HepG2 (cell line): ENCODE measurements around the gene MAP3K3. TPM values are rescaled to one million over a fixed set of nuclear protein-coding genes. Genes with fewer than 3 reads are reported as not detected.

Source experiments
- EZH2 ChIP-seq: conservative IDR thresholded peaks from 2 replicates; pipeline ENCODE4 v1.6.1; 2012; ENCODE audit warnings: mild to moderate bottlenecking, low read depth, low read length, moderate library complexity
- IRF2 ChIP-seq: IDR thresholded peaks from 2 replicates; pipeline ENCODE4 v1.6.1; 2018; ENCODE audit warnings: missing genetic modification reagents, missing compliant biosample characterization
- MAF1 ChIP-seq: sonication (generic); formaldehyde crosslinking; IDR thresholded peaks from 2 replicates; pipeline ENCODE4 v1.5.0; 2020; ENCODE audit warnings: missing genetic modification reagents, borderline replicate concordance
- PHB2 ChIP-seq: fragments of 450-650 bp; IDR thresholded peaks from 2 replicates; pipeline ENCODE4 v1.6.1; 2018; ENCODE audit not compliant: partially characterized antibody
- RBM39 ChIP-seq: fragments of 200-400 bp; formaldehyde crosslinking; IDR thresholded peaks from one replicate; pipeline ENCODE4 v1.6.1; 2018; ENCODE audit warnings: antibody characterized with exemption, mild to moderate bottlenecking, low read depth, low read length; ENCODE audit not compliant: poor library complexity, severe bottlenecking
- RFXAP ChIP-seq: sonication (generic); formaldehyde crosslinking; IDR thresholded peaks from 2 replicates; pipeline ENCODE4 v1.4.0; 2020; ENCODE audit warnings: missing genetic modification reagents, borderline replicate concordance
- ZNF777 ChIP-seq: sonication (generic); formaldehyde crosslinking; IDR thresholded peaks from 2 replicates; pipeline ENCODE4 v1.4.0; 2020; ENCODE audit warnings: missing genetic modification reagents
- polyA plus RNA-seq, 8 experiments: library from polyadenylated mRNA; depleted of rRNA in 3 of 8; stranded (reverse) in 7 of 8; unstranded in 1 of 8; fragments of >200 nt; fragmentation: Illumina TruSeq in 4 of 8; extraction: Trizol in 4 of 8; gene quantifications; 2 replicates each; pipeline versions ENCODE4 v1.2.1 to v1.2.3, GENCODE V29; 2011 to 2016; ENCODE audit warnings: low read depth in 4 of 8, missing spikeins in 1 of 8, mixed read lengths in 1 of 8; ENCODE audit not compliant: insufficient read depth in 1 of 8
- total RNA-seq, 5 experiments: library from RNA; depleted of rRNA; stranded (reverse); fragments of >200 nt; fragmentation: Illumina TruSeq; extraction: Trizol; gene quantifications; 2 replicates each; pipeline ENCODE4 v1.2.3, GENCODE V29; 2016; ENCODE audit warnings: low read depth in 1 of 5
- TF ChIP-seq, protein P1 (sequence below): sonication (generic); formaldehyde crosslinking; IDR thresholded peaks from 2 replicates; pipeline ENCODE4 v1.4.0; 2020; ENCODE audit warnings: missing genetic modification reagents
- TF ChIP-seq, protein P2 (sequence below), 2 experiments: sonication (generic) in 1 of 2; formaldehyde crosslinking in 1 of 2; IDR thresholded peaks; 2 replicates each; pipeline versions ENCODE4 v1.4.0 to v1.6.1; 2016 to 2020; ENCODE audit warnings: borderline replicate concordance in 1 of 2, low read depth in 1 of 2, mild to moderate bottlenecking in 1 of 2, missing genetic modification reagents in 1 of 2
- TF ChIP-seq, protein P3 (sequence below): sonication (generic); formaldehyde crosslinking; IDR thresholded peaks from 2 replicates; pipeline ENCODE4 v1.4.0; 2020; ENCODE audit warnings: missing genetic modification reagents, mild to moderate bottlenecking, borderline replicate concordance

The MAP3K3 gene
- total and polyA plus RNA-seq, 2 of the 13 experiments (the other 11 are each of a cell fraction or from before 2014, with no cell fraction given): 17.7 to 21.8 TPM

DNA sequence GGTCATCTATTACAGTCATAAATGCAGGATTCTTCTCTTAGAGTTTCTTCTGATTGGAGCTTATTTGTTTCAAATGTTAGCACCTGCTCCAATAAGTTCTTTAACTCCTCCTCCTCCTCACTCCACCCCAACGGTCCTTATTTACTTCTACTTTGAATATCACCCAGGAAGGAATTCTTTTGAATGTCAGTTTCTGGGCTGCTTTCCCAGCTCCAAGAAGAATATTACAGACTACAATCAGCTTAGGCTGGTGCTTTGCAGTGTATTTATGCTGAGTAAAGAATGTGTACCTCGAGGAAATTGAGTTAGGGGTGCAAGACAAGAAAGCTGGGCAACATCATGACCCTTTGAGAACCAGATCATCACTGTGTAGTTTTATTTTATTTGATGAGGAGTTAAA lies 30.8 kb downstream of the MAP3K3 start (continued):
- TF ChIP-seq, protein P1, sequence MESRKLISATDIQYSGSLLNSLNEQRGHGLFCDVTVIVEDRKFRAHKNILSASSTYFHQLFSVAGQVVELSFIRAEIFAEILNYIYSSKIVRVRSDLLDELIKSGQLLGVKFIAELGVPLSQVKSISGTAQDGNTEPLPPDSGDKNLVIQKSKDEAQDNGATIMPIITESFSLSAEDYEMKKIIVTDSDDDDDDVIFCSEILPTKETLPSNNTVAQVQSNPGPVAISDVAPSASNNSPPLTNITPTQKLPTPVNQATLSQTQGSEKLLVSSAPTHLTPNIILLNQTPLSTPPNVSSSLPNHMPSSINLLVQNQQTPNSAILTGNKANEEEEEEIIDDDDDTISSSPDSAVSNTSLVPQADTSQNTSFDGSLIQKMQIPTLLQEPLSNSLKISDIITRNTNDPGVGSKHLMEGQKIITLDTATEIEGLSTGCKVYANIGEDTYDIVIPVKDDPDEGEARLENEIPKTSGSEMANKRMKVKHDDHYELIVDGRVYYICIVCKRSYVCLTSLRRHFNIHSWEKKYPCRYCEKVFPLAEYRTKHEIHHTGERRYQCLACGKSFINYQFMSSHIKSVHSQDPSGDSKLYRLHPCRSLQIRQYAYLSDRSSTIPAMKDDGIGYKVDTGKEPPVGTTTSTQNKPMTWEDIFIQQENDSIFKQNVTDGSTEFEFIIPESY (CRISPR knock-in tag): no peak
- TF ChIP-seq RFXAP (CRISPR knock-in tag) (no peak), IRF2 (CRISPR knock-in tag) (no peak), MAF1 (no peak), EZH2 (no peak), PHB2 (no peak), RBM39 (no peak), ZNF777 (CRISPR knock-in tag) (no peak)
- TF ChIP-seq, protein P2, sequence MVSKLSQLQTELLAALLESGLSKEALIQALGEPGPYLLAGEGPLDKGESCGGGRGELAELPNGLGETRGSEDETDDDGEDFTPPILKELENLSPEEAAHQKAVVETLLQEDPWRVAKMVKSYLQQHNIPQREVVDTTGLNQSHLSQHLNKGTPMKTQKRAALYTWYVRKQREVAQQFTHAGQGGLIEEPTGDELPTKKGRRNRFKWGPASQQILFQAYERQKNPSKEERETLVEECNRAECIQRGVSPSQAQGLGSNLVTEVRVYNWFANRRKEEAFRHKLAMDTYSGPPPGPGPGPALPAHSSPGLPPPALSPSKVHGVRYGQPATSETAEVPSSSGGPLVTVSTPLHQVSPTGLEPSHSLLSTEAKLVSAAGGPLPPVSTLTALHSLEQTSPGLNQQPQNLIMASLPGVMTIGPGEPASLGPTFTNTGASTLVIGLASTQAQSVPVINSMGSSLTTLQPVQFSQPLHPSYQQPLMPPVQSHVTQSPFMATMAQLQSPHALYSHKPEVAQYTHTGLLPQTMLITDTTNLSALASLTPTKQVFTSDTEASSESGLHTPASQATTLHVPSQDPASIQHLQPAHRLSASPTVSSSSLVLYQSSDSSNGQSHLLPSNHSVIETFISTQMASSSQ (IDR thresholded peaks at IDR 0.05; ENCODE audit: low read depth): no peak
- TF ChIP-seq, protein P2 (CRISPR knock-in tag; IDR thresholded peaks at IDR 0.05; ENCODE audit: borderline replicate concordance): no peak
- TF ChIP-seq, protein P3, sequence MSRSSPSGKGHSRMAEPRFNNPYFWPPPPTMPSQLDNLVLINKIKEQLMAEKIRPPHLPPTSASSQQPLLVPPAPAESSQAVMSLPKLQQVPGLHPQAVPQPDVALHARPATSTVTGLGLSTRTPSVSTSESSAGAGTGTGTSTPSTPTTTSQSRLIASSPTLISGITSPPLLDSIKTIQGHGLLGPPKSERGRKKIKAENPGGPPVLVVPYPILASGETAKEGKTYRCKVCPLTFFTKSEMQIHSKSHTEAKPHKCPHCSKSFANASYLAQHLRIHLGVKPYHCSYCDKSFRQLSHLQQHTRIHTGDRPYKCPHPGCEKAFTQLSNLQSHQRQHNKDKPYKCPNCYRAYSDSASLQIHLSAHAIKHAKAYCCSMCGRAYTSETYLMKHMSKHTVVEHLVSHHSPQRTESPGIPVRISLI (CRISPR knock-in tag): no peak
